ENCODE results near the gene YIPF3.

The YIPF3 gene

DNA sequence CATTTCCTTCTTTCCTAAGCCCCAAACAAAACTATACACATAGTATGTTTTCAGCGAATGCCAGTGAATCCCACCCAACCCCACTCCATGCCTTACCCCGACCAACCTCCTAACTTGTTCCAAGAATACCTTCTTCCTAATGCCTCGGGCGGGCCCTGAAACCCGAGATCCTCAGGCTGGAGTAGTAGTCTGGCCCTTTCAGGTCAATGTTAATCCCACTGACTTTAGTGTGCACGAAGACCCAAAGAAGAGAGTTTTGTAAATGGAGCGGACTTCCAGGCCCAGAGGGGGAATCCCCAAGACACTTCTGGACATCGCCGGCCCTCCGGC lies 394 bp downstream of the YIPF3 start:
- TF ChIP-seq RARB (CRISPR knock-in tag; IDR thresholded peaks at IDR 0.05) = no peak
- TF ChIP-seq, protein P1, sequence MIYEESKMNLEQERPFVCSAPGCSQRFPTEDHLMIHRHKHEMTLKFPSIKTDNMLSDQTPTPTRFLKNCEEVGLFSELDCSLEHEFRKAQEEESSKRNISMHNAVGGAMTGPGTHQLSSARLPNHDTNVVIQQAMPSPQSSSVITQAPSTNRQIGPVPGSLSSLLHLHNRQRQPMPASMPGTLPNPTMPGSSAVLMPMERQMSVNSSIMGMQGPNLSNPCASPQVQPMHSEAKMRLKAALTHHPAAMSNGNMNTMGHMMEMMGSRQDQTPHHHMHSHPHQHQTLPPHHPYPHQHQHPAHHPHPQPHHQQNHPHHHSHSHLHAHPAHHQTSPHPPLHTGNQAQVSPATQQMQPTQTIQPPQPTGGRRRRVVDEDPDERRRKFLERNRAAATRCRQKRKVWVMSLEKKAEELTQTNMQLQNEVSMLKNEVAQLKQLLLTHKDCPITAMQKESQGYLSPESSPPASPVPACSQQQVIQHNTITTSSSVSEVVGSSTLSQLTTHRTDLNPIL (CRISPR knock-in tag; IDR thresholded peaks at IDR 0.05; ENCODE audit: low read depth) = no peak
- no peak for TF ChIP-seq ISL1 (CRISPR knock-in tag; IDR thresholded peaks at IDR 0.05)
- no peak for TF ChIP-seq BACH2 (CRISPR knock-in tag; IDR thresholded peaks at IDR 0.05; ENCODE audit: borderline replicate concordance)
- no peak for TF ChIP-seq ZNF70 (CRISPR knock-in tag; IDR thresholded peaks at IDR 0.05)
- TF ChIP-seq, protein P2, sequence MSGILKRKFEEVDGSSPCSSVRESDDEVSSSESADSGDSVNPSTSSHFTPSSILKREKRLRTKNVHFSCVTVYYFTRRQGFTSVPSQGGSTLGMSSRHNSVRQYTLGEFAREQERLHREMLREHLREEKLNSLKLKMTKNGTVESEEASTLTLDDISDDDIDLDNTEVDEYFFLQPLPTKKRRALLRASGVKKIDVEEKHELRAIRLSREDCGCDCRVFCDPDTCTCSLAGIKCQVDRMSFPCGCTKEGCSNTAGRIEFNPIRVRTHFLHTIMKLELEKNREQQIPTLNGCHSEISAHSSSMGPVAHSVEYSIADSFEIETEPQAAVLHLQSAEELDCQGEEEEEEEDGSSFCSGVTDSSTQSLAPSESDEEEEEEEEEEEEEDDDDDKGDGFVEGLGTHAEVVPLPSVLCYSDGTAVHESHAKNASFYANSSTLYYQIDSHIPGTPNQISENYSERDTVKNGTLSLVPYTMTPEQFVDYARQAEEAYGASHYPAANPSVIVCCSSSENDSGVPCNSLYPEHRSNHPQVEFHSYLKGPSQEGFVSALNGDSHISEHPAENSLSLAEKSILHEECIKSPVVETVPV (CRISPR knock-in tag; IDR thresholded peaks at IDR 0.05) = no peak
- TF ChIP-seq TOX (CRISPR knock-in tag; IDR thresholded peaks at IDR 0.05; ENCODE audit: borderline replicate concordance) = no peak
- no peak for TF ChIP-seq ZNF565 (CRISPR knock-in tag; conservative IDR thresholded peaks at IDR 0.05; ENCODE audit: low read depth)
- no peak for TF ChIP-seq ZC3H10 (CRISPR knock-in tag; IDR thresholded peaks at IDR 0.05)
- TF ChIP-seq ZFP30 (CRISPR knock-in tag; IDR thresholded peaks at IDR 0.05) = no peak
- TF ChIP-seq PPARA (CRISPR knock-in tag; IDR thresholded peaks at IDR 0.05; ENCODE audit: borderline replicate concordance) = no peak
- TF ChIP-seq, protein P3, sequence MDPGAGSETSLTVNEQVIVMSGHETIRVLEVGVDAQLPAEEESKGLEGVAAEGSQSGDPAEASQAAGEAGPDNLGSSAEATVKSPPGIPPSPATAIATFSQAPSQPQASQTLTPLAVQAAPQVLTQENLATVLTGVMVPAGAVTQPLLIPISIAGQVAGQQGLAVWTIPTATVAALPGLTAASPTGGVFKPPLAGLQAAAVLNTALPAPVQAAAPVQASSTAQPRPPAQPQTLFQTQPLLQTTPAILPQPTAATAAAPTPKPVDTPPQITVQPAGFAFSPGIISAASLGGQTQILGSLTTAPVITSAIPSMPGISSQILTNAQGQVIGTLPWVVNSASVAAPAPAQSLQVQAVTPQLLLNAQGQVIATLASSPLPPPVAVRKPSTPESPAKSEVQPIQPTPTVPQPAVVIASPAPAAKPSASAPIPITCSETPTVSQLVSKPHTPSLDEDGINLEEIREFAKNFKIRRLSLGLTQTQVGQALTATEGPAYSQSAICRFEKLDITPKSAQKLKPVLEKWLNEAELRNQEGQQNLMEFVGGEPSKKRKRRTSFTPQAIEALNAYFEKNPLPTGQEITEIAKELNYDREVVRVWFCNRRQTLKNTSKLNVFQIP (CRISPR knock-in tag; IDR thresholded peaks at IDR 0.05; ENCODE audit: borderline replicate concordance, low read depth) = no peak
- TF ChIP-seq GLIS3 (CRISPR knock-in tag; IDR thresholded peaks at IDR 0.05) = no peak
- no peak for TF ChIP-seq ESRRG (CRISPR knock-in tag; IDR thresholded peaks at IDR 0.05)
- TF ChIP-seq, protein P4, sequence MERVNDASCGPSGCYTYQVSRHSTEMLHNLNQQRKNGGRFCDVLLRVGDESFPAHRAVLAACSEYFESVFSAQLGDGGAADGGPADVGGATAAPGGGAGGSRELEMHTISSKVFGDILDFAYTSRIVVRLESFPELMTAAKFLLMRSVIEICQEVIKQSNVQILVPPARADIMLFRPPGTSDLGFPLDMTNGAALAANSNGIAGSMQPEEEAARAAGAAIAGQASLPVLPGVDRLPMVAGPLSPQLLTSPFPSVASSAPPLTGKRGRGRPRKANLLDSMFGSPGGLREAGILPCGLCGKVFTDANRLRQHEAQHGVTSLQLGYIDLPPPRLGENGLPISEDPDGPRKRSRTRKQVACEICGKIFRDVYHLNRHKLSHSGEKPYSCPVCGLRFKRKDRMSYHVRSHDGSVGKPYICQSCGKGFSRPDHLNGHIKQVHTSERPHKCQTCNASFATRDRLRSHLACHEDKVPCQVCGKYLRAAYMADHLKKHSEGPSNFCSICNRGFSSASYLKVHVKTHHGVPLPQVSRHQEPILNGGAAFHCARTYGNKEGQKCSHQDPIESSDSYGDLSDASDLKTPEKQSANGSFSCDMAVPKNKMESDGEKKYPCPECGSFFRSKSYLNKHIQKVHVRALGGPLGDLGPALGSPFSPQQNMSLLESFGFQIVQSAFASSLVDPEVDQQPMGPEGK (CRISPR knock-in tag; IDR thresholded peaks at IDR 0.05; ENCODE audit: borderline replicate concordance) = no peak
- TF ChIP-seq CSDC2 (CRISPR knock-in tag; IDR thresholded peaks at IDR 0.05) = no peak
- no peak for TF ChIP-seq ZNF8 (CRISPR knock-in tag; IDR thresholded peaks at IDR 0.05)
- TF ChIP-seq, protein P5, sequence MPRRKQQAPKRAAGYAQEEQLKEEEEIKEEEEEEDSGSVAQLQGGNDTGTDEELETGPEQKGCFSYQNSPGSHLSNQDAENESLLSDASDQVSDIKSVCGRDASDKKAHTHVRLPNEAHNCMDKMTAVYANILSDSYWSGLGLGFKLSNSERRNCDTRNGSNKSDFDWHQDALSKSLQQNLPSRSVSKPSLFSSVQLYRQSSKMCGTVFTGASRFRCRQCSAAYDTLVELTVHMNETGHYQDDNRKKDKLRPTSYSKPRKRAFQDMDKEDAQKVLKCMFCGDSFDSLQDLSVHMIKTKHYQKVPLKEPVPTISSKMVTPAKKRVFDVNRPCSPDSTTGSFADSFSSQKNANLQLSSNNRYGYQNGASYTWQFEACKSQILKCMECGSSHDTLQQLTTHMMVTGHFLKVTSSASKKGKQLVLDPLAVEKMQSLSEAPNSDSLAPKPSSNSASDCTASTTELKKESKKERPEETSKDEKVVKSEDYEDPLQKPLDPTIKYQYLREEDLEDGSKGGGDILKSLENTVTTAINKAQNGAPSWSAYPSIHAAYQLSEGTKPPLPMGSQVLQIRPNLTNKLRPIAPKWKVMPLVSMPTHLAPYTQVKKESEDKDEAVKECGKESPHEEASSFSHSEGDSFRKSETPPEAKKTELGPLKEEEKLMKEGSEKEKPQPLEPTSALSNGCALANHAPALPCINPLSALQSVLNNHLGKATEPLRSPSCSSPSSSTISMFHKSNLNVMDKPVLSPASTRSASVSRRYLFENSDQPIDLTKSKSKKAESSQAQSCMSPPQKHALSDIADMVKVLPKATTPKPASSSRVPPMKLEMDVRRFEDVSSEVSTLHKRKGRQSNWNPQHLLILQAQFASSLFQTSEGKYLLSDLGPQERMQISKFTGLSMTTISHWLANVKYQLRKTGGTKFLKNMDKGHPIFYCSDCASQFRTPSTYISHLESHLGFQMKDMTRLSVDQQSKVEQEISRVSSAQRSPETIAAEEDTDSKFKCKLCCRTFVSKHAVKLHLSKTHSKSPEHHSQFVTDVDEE (CRISPR knock-in tag; IDR thresholded peaks at IDR 0.05) = no peak
- TF ChIP-seq SNAI2 (CRISPR knock-in tag; IDR thresholded peaks at IDR 0.05) = no peak
- no peak; the same call in 2 of the 3 replicates for ATAC-seq

DNA sequence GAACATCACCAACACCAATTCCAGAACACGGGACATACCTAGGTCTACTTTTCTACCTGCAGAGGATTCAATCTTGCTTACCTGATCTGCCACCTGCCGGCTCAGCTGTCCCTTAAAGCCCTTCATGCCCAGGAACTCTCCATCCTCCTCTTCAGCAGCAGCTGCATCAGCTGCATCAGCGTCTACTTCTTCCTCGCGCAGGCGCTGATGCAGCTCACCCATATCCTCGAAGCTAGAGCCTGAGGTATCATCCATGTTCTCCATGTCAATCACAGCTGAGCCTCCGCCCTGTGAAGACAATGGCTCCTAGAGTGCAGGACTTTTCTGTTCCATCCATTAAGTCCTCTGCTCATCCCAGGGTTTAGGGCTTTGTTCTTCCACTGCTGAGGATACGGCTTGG lies 918 bp downstream of the YIPF3 start:
- ATAC-seq = no peak
- TF ChIP-seq, protein P1 (CRISPR knock-in tag; IDR thresholded peaks at IDR 0.05; ENCODE audit: low read depth) = no peak
- TF ChIP-seq GLIS3 (CRISPR knock-in tag; IDR thresholded peaks at IDR 0.05) (no peak), ZNF8 (CRISPR knock-in tag; IDR thresholded peaks at IDR 0.05) (no peak), ZNF70 (CRISPR knock-in tag; IDR thresholded peaks at IDR 0.05) (no peak)
- TF ChIP-seq, protein P4 (CRISPR knock-in tag; IDR thresholded peaks at IDR 0.05; ENCODE audit: borderline replicate concordance) = no peak

All from SK-N-SH treated with all-trans-retinoic acid at 6 μM for 48 hours (cell line).